ENCODE results near the gene CTRL. TPM values are rescaled to one million over a fixed set of nuclear protein-coding genes. Genes with fewer than 3 reads are reported as not detected.

The CTRL gene
- total RNA-seq, 1 experiment from 2014 or later: 2.6 TPM

DNA sequence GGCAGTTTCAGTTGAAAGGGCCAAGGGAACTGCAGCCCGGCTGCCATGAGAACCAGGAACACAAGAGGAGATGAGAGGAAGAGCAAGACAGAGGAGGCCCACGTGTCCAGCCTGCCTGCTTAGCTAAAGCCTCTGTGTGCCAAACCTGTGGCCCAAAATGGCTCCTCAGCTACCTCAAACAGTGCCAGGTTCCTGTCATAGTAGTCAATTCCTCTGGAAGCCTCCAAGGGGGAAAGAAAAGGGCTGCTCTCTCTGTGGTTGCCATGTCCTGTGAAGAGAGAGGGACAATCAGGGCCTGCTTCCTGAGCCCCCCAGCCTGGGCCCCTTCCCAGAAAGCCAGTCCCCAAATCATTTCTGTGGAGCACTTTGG is 31.6 kb upstream of the CTRL start:
- Mint-ChIP-seq H3K36me3 (ENCODE audit: insufficient read depth, unreplicated experiment) (peaks cover 24% of the 10 kb centered on the region), H3K27me3 (ENCODE audit: unreplicated experiment) (no peaks in the 10 kb centered on the region), H3K4me1 (ENCODE audit: low read depth, unreplicated experiment) (peaks cover 10% of the 10 kb centered on the region), H3K4me3 (ENCODE audit: low read depth, unreplicated experiment) (no peak overlapping the region), H3K9me3 (ENCODE audit: low read depth, unreplicated experiment) (no peaks in the 10 kb centered on the region), H3K27ac (ENCODE audit: unreplicated experiment) (no peak overlapping the region)
- intact Hi-C loops (cut with micrococcal nuclease; ENCODE audit: unreplicated experiment): no loop called here
- CTCF ChIA-PET: no interaction called here
- TF ChIP-seq, protein P1, sequence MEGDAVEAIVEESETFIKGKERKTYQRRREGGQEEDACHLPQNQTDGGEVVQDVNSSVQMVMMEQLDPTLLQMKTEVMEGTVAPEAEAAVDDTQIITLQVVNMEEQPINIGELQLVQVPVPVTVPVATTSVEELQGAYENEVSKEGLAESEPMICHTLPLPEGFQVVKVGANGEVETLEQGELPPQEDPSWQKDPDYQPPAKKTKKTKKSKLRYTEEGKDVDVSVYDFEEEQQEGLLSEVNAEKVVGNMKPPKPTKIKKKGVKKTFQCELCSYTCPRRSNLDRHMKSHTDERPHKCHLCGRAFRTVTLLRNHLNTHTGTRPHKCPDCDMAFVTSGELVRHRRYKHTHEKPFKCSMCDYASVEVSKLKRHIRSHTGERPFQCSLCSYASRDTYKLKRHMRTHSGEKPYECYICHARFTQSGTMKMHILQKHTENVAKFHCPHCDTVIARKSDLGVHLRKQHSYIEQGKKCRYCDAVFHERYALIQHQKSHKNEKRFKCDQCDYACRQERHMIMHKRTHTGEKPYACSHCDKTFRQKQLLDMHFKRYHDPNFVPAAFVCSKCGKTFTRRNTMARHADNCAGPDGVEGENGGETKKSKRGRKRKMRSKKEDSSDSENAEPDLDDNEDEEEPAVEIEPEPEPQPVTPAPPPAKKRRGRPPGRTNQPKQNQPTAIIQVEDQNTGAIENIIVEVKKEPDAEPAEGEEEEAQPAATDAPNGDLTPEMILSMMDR (IDR thresholded peaks at IDR 0.05; ENCODE audit: unreplicated experiment): no peak
- no TSS peak for BruUV-seq (replicated peaks)
- no peak for DNase-seq

DNA sequence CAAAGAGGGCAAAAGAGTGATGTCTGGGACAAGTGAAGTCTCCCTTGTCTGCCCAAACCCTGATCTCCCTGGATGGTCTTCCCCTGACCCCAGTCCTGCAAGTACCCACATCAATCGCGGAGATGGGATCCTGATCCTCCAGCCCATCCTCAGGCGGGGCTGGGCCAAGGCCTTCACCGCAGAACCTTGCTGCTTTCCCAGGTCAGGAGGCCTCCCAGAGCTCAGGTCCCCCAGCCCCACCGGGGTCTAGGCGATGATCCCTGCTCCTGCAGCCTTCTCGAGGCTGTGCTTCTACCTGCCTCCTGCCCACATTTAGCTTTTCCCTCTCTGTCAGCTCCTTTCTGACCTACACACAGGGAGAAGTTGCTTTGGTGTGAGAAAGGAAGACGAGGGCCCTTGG is 30.5 kb upstream of the CTRL start:
- Mint-ChIP-seq H3K36me3 (ENCODE audit: insufficient read depth, unreplicated experiment) (peaks cover 13% of the 10 kb centered on the region), H3K27me3 (ENCODE audit: unreplicated experiment) (no peaks in the 10 kb centered on the region), H3K9me3 (ENCODE audit: low read depth, unreplicated experiment) (no peaks in the 10 kb centered on the region), H3K4me3 (ENCODE audit: low read depth, unreplicated experiment) (no peak overlapping the region), H3K4me1 (ENCODE audit: low read depth, unreplicated experiment) (peaks cover 4% of the 10 kb centered on the region), H3K27ac (ENCODE audit: unreplicated experiment) (no peak overlapping the region)
- TF ChIP-seq, protein P1 (IDR thresholded peaks at IDR 0.05; ENCODE audit: unreplicated experiment): no peak
- no peak for DNase-seq
- intact Hi-C loops (cut with micrococcal nuclease; ENCODE audit: unreplicated experiment): no loop called here
- CTCF ChIA-PET: no interaction called here
- no TSS peak for BruUV-seq (replicated peaks)

DNA sequence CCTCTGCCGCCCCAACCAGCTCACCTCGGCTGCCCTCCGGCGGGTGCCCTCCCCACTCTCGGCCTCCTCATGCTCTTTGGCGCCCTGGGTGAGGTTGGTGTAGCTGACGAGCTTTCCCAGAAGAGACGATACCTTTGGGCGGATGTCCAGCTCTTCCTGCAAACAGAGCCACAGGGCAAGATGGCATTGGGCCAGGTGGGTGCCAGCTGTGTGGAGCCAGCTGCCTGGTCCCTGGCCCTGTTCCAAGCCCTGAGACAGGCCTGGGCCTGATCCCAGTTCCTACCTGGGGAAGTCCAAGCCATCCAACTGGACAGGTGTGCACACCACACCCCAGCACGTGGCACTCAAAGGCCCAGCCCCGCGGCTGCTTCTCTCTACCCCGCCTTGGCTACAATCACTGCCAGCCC is 29.9 kb upstream of the CTRL start:
- peak; percentile 45 for DNase-seq
- CTCF ChIA-PET: interaction anchor here (0.5 to 1.1 kb wide), 2 partner anchors 79 to 90 kb away, joined by 3 to 5 read pairs; no protein-coding TSS in a partner anchor
- H3K4me3 Mint-ChIP-seq (ENCODE audit: low read depth, unreplicated experiment): no peak overlapping the region
- intact Hi-C loops (cut with micrococcal nuclease; ENCODE audit: unreplicated experiment): no loop called here
- H3K36me3 Mint-ChIP-seq (ENCODE audit: insufficient read depth, unreplicated experiment): peaks cover 9% of the 10 kb centered on the region
- H3K9me3 Mint-ChIP-seq (ENCODE audit: low read depth, unreplicated experiment): no peaks in the 10 kb centered on the region
- H3K27ac Mint-ChIP-seq (ENCODE audit: unreplicated experiment): no peak overlapping the region
- no peaks in the 10 kb centered on the region for H3K27me3 Mint-ChIP-seq (ENCODE audit: unreplicated experiment)
- H3K4me1 Mint-ChIP-seq (ENCODE audit: low read depth, unreplicated experiment): no peaks in the 10 kb centered on the region
- no TSS peak for BruUV-seq (replicated peaks)
- TF ChIP-seq, protein P1 (IDR thresholded peaks at IDR 0.05; ENCODE audit: unreplicated experiment): no peak

DNA sequence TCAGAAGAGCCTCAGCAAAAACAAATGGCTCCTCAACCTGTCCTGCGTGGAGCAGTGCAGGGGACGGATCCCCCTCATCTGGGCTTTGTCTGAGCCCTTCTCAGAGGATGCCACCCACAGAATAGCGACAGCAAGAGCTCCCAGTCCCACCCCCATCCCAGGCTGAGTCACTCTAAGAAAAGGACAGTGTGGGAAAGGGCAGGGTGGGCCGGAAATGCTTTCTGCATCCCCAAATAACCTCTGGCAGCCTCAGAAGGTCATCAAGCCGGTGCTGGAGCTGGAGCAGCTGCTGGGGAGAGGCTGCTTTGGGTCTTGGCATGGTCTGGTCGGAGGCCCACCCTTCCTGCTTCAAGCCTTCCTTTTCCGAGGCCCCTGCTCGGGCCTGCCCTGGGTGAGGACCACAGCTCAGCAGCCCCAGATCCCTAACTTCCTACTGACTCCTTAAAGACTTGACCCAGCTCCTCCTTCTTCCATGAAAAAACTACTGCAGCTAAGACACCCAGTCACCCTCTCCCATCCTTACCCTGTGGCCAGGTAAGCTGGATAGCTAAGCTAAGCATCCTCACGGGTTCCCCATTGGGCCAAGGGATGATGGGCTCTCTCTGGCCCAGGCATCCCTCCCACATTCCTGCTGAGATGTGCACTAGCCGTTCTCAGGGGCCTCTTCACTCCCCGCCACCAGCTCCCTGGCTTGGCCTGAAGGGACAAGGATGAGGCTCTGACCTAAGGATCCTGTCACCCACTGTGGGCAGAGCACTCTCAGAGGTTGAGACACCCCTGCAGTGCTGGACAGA is 28.1 kb upstream of the CTRL start:
- Mint-ChIP-seq H3K9me3 (ENCODE audit: low read depth, unreplicated experiment) (no peaks in the 10 kb centered on the region), H3K4me1 (ENCODE audit: low read depth, unreplicated experiment) (no peaks in the 10 kb centered on the region), H3K4me3 (ENCODE audit: low read depth, unreplicated experiment) (no peak overlapping the region), H3K27ac (ENCODE audit: unreplicated experiment) (no peak overlapping the region), H3K27me3 (ENCODE audit: unreplicated experiment) (no peaks in the 10 kb centered on the region), H3K36me3 (ENCODE audit: insufficient read depth, unreplicated experiment) (peaks cover 6% of the 10 kb centered on the region)
- no TSS peak for BruUV-seq (replicated peaks)
- TF ChIP-seq, protein P1 (IDR thresholded peaks at IDR 0.05; ENCODE audit: unreplicated experiment): no peak
- DNase-seq: no peak
- CTCF ChIA-PET: no interaction called here
- intact Hi-C loops (cut with micrococcal nuclease; ENCODE audit: unreplicated experiment): no loop called here

Data from Calu3 (cell line).